GM23338 (cell line): ENCODE measurements around the gene NRF1. TPM values are rescaled to one million over a fixed set of nuclear protein-coding genes. Genes with fewer than 3 reads are reported as not detected.

Source experiments
- CREB1 ChIP-seq: fragments of 250-450 bp; sonication (Bioruptor Pico); IDR thresholded peaks from 2 replicates; pipeline ENCODE4 v1.5.0; 2020; ENCODE audit warnings: low read depth, mild to moderate bottlenecking, moderate library complexity
- EZH2 ChIP-seq: fragments of 200-600 bp; sonication (generic); IDR thresholded peaks from one replicate; pipeline ENCODE4 v1.8.0; 2017; ENCODE audit warnings: antibody characterized with exemption, mild to moderate bottlenecking, low read depth; ENCODE audit not compliant: unreplicated experiment
- EZH2phosphoT487 ChIP-seq: fragments of 200-600 bp; sonication (generic); IDR thresholded peaks from one replicate; pipeline ENCODE4 v1.8.1; 2018; ENCODE audit warnings: antibody characterized with exemption; ENCODE audit not compliant: unreplicated experiment
- JUNB ChIP-seq: IDR thresholded peaks from one replicate; pipeline ENCODE4 v1.6.1; 2016; ENCODE audit warnings: antibody characterized with exemption; ENCODE audit not compliant: unreplicated experiment
- NANOG ChIP-seq: IDR thresholded peaks from 2 replicates; pipeline ENCODE4 v1.6.1; 2016; ENCODE audit warnings: antibody characterized with exemption, borderline replicate concordance
- STAT1 ChIP-seq: IDR thresholded peaks from one replicate; pipeline ENCODE4 v1.6.1; 2016; ENCODE audit warnings: antibody characterized with exemption; ENCODE audit not compliant: unreplicated experiment
- polyA plus RNA-seq: library from polyadenylated mRNA; unstranded; fragments of >200 nt; fragmentation: Nextera tagmentation; extraction: Ambion mirVana; gene quantifications from 2 replicates; pipeline ENCODE4 v1.2.1, GENCODE V29; 2016
- total RNA-seq: library from RNA; depleted of rRNA; stranded (reverse); fragments of >200 nt; shearing (Covaris generic); gene quantifications from 2 replicates; pipeline ENCODE4 v1.2.3, GENCODE V29; 2014
- TF ChIP-seq, protein P1 (sequence below): fragments of 250-450 bp; sonication (Bioruptor Pico); IDR thresholded peaks from 2 replicates; pipeline ENCODE4 v1.5.0; 2020; ENCODE audit warnings: mild to moderate bottlenecking, moderate library complexity
- TF ChIP-seq, protein P2 (sequence below), 2 experiments: fragments of 200-600 bp in 1 of 2; sonication (generic) in 1 of 2; conservative IDR thresholded peaks; 2 replicates each; pipeline versions ENCODE4 v1.5.1 to v1.6.1; 2016 to 2017; ENCODE audit warnings: antibody characterized with exemption in 2 of 2, low read depth in 2 of 2, mild to moderate bottlenecking in 2 of 2, moderate library complexity in 1 of 2
- TF ChIP-seq, protein P3 (sequence below): IDR thresholded peaks from one replicate; pipeline ENCODE4 v1.6.1; 2018; ENCODE audit warnings: antibody characterized with exemption; ENCODE audit not compliant: unreplicated experiment

Gene NRF1
- total and polyA plus RNA-seq, 2 experiments from 2014 or later: 5.3 to 24.6 TPM

DNA sequence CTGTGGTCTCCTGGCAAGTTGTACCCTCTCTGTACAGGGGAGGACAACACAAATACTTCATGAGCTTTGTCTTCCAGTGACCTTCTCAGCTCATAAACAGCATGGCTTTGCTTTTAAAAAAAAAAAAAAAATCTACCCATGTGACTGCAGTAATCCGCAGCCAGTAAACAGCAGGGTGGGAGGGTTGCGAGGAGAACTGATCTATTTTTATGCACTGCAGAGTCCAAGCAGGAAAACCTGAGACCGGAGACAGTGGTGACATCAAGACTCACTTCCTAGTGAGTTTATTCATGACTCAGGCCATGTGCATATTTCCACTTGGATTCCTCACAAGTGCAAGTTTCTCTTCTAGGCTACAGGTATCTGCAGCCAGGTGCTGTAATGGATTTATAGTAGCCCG, 127.9 kb downstream of the NRF1 start (continued):
- TF ChIP-seq, protein P1, sequence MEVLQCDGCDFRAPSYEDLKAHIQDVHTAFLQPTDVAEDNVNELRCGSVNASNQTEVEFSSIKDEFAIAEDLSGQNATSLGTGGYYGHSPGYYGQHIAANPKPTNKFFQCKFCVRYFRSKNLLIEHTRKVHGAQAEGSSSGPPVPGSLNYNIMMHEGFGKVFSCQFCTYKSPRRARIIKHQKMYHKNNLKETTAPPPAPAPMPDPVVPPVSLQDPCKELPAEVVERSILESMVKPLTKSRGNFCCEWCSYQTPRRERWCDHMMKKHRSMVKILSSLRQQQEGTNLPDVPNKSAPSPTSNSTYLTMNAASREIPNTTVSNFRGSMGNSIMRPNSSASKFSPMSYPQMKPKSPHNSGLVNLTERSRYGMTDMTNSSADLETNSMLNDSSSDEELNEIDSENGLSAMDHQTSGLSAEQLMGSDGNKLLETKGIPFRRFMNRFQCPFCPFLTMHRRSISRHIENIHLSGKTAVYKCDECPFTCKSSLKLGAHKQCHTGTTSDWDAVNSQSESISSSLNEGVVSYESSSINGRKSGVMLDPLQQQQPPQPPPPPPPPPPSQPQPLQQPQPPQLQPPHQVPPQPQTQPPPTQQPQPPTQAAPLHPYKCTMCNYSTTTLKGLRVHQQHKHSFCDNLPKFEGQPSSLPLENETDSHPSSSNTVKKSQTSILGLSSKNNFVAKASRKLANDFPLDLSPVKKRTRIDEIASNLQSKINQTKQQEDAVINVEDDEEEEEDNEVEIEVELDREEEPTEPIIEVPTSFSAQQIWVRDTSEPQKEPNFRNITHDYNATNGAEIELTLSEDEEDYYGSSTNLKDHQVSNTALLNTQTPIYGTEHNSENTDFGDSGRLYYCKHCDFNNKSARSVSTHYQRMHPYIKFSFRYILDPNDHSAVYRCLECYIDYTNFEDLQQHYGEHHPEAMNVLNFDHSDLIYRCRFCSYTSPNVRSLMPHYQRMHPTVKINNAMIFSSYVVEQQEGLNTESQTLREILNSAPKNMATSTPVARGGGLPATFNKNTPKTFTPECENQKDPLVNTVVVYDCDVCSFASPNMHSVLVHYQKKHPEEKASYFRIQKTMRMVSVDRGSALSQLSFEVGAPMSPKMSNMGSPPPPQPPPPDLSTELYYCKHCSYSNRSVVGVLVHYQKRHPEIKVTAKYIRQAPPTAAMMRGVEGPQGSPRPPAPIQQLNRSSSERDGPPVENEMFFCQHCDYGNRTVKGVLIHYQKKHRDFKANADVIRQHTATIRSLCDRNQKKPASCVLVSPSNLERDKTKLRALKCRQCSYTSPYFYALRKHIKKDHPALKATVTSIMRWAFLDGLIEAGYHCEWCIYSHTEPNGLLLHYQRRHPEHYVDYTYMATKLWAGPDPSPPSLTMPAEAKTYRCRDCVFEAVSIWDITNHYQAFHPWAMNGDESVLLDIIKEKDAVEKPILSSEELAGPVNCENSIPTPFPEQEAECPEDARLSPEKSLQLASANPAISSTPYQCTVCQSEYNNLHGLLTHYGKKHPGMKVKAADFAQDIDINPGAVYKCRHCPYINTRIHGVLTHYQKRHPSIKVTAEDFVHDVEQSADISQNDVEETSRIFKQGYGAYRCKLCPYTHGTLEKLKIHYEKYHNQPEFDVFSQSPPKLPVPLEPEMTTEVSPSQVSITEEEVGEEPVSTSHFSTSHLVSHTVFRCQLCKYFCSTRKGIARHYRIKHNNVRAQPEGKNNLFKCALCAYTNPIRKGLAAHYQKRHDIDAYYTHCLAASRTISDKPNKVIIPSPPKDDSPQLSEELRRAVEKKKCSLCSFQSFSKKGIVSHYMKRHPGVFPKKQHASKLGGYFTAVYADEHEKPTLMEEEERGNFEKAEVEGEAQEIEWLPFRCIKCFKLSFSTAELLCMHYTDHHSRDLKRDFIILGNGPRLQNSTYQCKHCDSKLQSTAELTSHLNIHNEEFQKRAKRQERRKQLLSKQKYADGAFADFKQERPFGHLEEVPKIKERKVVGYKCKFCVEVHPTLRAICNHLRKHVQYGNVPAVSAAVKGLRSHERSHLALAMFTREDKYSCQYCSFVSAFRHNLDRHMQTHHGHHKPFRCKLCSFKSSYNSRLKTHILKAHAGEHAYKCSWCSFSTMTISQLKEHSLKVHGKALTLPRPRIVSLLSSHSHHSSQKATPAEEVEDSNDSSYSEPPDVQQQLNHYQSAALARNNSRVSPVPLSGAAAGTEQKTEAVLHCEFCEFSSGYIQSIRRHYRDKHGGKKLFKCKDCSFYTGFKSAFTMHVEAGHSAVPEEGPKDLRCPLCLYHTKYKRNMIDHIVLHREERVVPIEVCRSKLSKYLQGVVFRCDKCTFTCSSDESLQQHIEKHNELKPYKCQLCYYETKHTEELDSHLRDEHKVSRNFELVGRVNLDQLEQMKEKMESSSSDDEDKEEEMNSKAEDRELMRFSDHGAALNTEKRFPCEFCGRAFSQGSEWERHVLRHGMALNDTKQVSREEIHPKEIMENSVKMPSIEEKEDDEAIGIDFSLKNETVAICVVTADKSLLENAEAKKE (CRISPR knock-in tag): no peak
- TF ChIP-seq JUNB: no peak
- TF ChIP-seq EZH2phosphoT487: no peak
- TF ChIP-seq, protein P2, sequence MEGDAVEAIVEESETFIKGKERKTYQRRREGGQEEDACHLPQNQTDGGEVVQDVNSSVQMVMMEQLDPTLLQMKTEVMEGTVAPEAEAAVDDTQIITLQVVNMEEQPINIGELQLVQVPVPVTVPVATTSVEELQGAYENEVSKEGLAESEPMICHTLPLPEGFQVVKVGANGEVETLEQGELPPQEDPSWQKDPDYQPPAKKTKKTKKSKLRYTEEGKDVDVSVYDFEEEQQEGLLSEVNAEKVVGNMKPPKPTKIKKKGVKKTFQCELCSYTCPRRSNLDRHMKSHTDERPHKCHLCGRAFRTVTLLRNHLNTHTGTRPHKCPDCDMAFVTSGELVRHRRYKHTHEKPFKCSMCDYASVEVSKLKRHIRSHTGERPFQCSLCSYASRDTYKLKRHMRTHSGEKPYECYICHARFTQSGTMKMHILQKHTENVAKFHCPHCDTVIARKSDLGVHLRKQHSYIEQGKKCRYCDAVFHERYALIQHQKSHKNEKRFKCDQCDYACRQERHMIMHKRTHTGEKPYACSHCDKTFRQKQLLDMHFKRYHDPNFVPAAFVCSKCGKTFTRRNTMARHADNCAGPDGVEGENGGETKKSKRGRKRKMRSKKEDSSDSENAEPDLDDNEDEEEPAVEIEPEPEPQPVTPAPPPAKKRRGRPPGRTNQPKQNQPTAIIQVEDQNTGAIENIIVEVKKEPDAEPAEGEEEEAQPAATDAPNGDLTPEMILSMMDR (conservative IDR thresholded peaks at IDR 0.05; ENCODE audit: low read depth in 2 of 2): no peak
- no peak for TF ChIP-seq EZH2
- no peak for TF ChIP-seq NANOG
- no peak for TF ChIP-seq CREB1
- TF ChIP-seq STAT1: no peak
- TF ChIP-seq, protein P3, sequence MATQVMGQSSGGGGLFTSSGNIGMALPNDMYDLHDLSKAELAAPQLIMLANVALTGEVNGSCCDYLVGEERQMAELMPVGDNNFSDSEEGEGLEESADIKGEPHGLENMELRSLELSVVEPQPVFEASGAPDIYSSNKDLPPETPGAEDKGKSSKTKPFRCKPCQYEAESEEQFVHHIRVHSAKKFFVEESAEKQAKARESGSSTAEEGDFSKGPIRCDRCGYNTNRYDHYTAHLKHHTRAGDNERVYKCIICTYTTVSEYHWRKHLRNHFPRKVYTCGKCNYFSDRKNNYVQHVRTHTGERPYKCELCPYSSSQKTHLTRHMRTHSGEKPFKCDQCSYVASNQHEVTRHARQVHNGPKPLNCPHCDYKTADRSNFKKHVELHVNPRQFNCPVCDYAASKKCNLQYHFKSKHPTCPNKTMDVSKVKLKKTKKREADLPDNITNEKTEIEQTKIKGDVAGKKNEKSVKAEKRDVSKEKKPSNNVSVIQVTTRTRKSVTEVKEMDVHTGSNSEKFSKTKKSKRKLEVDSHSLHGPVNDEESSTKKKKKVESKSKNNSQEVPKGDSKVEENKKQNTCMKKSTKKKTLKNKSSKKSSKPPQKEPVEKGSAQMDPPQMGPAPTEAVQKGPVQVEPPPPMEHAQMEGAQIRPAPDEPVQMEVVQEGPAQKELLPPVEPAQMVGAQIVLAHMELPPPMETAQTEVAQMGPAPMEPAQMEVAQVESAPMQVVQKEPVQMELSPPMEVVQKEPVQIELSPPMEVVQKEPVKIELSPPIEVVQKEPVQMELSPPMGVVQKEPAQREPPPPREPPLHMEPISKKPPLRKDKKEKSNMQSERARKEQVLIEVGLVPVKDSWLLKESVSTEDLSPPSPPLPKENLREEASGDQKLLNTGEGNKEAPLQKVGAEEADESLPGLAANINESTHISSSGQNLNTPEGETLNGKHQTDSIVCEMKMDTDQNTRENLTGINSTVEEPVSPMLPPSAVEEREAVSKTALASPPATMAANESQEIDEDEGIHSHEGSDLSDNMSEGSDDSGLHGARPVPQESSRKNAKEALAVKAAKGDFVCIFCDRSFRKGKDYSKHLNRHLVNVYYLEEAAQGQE: no peak
